Activated T-helper 17 cell treated with anti-CD3 and anti-CD28 coated beads, Interleukin-2, amount 50 U/mL, for 72 hours (primary cell): Measurements from ENCODE around the gene CSNK1E. TPM values are rescaled to one million over a fixed set of nuclear protein-coding genes. Genes with fewer than 3 reads are reported as not detected.

ENCODE experiments used
- ATAC-seq: fragments of 150-1000 bp; cut with Tn5 transposase; replicated peaks from 2 replicates; pipeline ENCODE4 v1.10.0; 2021; ENCODE audit warnings: mild to moderate bottlenecking, moderate library complexity
- H3K27ac Mint-ChIP-seq: one replicate; pipeline ENCODE4 v1.8.0; 2022; ENCODE audit warnings: mixed read lengths
- H3K27me3 Mint-ChIP-seq: one replicate; pipeline ENCODE4 v1.8.0; 2022; ENCODE audit warnings: mixed read lengths
- H3K36me3 Mint-ChIP-seq: one replicate; pipeline ENCODE4 v1.8.0; 2022; ENCODE audit warnings: low read depth, mild to moderate bottlenecking, mixed read lengths
- H3K4me1 Mint-ChIP-seq: one replicate; pipeline ENCODE4 v1.8.0; 2022; ENCODE audit warnings: mixed read lengths
- H3K4me3 Mint-ChIP-seq: one replicate; pipeline ENCODE4 v1.8.0; 2022; ENCODE audit warnings: mild to moderate bottlenecking, mixed read lengths
- H3K9me3 Mint-ChIP-seq: one replicate; pipeline ENCODE4 v1.8.0; 2022; ENCODE audit warnings: mixed read lengths
- total RNA-seq, 2 donors: library from RNA; stranded (reverse); gene quantifications; one replicate each; pipeline ENCODE4 v1.2.3, GENCODE V29; 2022

The CSNK1E gene
- total RNA-seq, 2 donors from 2014 or later: 123 to 132 TPM

- peaks cover 11% of the 10 kb centered on the region for H3K4me1 Mint-ChIP-seq
- H3K9me3 Mint-ChIP-seq: no peaks in the 10 kb centered on the region
- H3K27me3 Mint-ChIP-seq: no peaks in the 10 kb centered on the region
- H3K27ac Mint-ChIP-seq: no peak overlapping the region
- H3K36me3 Mint-ChIP-seq: peaks cover 22% of the 10 kb centered on the region
- ATAC-seq: no peak
- H3K4me3 Mint-ChIP-seq: no peak overlapping the region
Observed at GRCh38 chr22:38247713-38248112, 69.5 kb downstream of the CSNK1E start.

- Mint-ChIP-seq H3K4me3 (no peak overlapping the region), H3K27ac (no peak overlapping the region)
- no peak for ATAC-seq
Observed at GRCh38 chr22:38246692-38247091, 70.5 kb downstream of the CSNK1E start.

GRCh38 chr22:38246046-38246658 is 71.1 kb downstream of the CSNK1E start:
- Mint-ChIP-seq H3K4me3 (no peak overlapping the region), H3K9me3 (no peaks in the 10 kb centered on the region)

More at GRCh38 chr22:38246692-38247091, 70.5 kb downstream of the CSNK1E start:
- Mint-ChIP-seq H3K9me3 (no peaks in the 10 kb centered on the region), H3K4me1 (peaks cover 11% of the 10 kb centered on the region), H3K36me3 (peaks cover 22% of the 10 kb centered on the region), H3K27me3 (no peaks in the 10 kb centered on the region)

GRCh38 chr22:38244106-38244505 is 73.1 kb downstream of the CSNK1E start:
- H3K4me1 Mint-ChIP-seq: peaks cover 16% of the 10 kb centered on the region
- H3K27ac Mint-ChIP-seq: peak overlapping the region; percentile 16
- no peaks in the 10 kb centered on the region for H3K9me3 Mint-ChIP-seq
- no peak overlapping the region for H3K4me3 Mint-ChIP-seq
- peaks cover 29% of the 10 kb centered on the region for H3K36me3 Mint-ChIP-seq
- no peak for ATAC-seq
- H3K27me3 Mint-ChIP-seq: no peaks in the 10 kb centered on the region

More at GRCh38 chr22:38246046-38246658, 71.1 kb downstream of the CSNK1E start:
- no peak for ATAC-seq
- Mint-ChIP-seq H3K27ac (no peak overlapping the region), H3K4me1 (peaks cover 11% of the 10 kb centered on the region), H3K36me3 (peaks cover 22% of the 10 kb centered on the region), H3K27me3 (no peaks in the 10 kb centered on the region)

GRCh38 chr22:38243007-38243765 is 74.0 kb downstream of the CSNK1E start:
- Mint-ChIP-seq H3K4me3 (no peak overlapping the region), H3K27ac (peak overlapping the region; percentile 16), H3K36me3 (peaks cover 29% of the 10 kb centered on the region), H3K27me3 (no peaks in the 10 kb centered on the region), H3K4me1 (peaks cover 7% of the 10 kb centered on the region), H3K9me3 (no peaks in the 10 kb centered on the region)
- no peak for ATAC-seq

- ATAC-seq: no peak
- H3K36me3 Mint-ChIP-seq: peaks cover 30% of the 10 kb centered on the region
- H3K9me3 Mint-ChIP-seq: no peaks in the 10 kb centered on the region
- H3K27ac Mint-ChIP-seq: peak overlapping the region; percentile 45
- no peak overlapping the region for H3K4me3 Mint-ChIP-seq
- H3K4me1 Mint-ChIP-seq: peaks cover 5% of the 10 kb centered on the region
- no peaks in the 10 kb centered on the region for H3K27me3 Mint-ChIP-seq
Observed at GRCh38 chr22:38240734-38241252, 76.4 kb downstream of the CSNK1E start.

Other genes starting within 250 kb of the CSNK1E start
- gene SLC16A8, start 233.2 kb downstream of the CSNK1E start, total RNA-seq: not detected
- 1 to 10 TPM in 1 of 2 donors, under 1 TPM in 1; 0.84 to 2.1 TPM for gene BAIAP2L2, start 206.7 kb downstream of the CSNK1E start, total RNA-seq
- gene PLA2G6, start 135.6 kb downstream of the CSNK1E start, total RNA-seq: 10 to 100 TPM; 36.6 to 90.7 TPM
- gene MAFF, start 115.4 kb downstream of the CSNK1E start, total RNA-seq: 10 to 100 TPM; 15.7 to 58.8 TPM
- 10 to 100 TPM; 31.5 to 36.5 TPM for gene TMEM184B, start 44.4 kb downstream of the CSNK1E start, total RNA-seq
- gene KCNJ4, start 137.8 kb upstream of the CSNK1E start, total RNA-seq: not detected
- gene KDELR3, start 150.7 kb upstream of the CSNK1E start, total RNA-seq: under 1 TPM; 0.32 to 0.40 TPM
- 100 to 1,000 TPM; 373 to 600 TPM for gene DDX17, start 188.9 kb upstream of the CSNK1E start, total RNA-seq